GM12878 (cell line): ENCODE results near the gene DMXL1. TPM values are rescaled to one million over a fixed set of nuclear protein-coding genes. Genes with fewer than 3 reads are reported as not detected.

Experiments
- ATF7 ChIP-seq: fragments of 450-650 bp; IDR thresholded peaks from 2 replicates; pipeline ENCODE4 v1.6.1; 2016; ENCODE audit warnings: low read depth, mild to moderate bottlenecking
- CBX5 ChIP-seq: sonication (generic); IDR thresholded peaks from 2 replicates; pipeline ENCODE4 v1.6.1; 2016; ENCODE audit warnings: low read depth, moderate library complexity, mild to moderate bottlenecking, inconsistent platforms
- CTCF ChIP-seq, 3 experiments: IDR thresholded peaks in 2 of 3; conservative IDR thresholded peaks in 1 of 3; 2 replicates each; pipeline ENCODE4 v1.5.1; 2011; ENCODE audit warnings: low read depth in 3 of 3, low read length in 3 of 3, mild to moderate bottlenecking in 3 of 3, control low read depth in 2 of 3, moderate library complexity in 2 of 3, inconsistent platforms in 1 of 3, mixed read lengths in 1 of 3; ENCODE audit not compliant: control insufficient read depth in 2 of 3, insufficient read depth in 1 of 3; ENCODE audit errors: extremely low read depth in 1 of 3
- DPF2 ChIP-seq: fragments of 450-650 bp; IDR thresholded peaks from 2 replicates; pipeline ENCODE4 v1.6.1; 2017; ENCODE audit warnings: mild to moderate bottlenecking
- IRF5 ChIP-seq: fragments of 450-650 bp; IDR thresholded peaks from 2 replicates; pipeline ENCODE4 v1.6.1; 2017; ENCODE audit warnings: borderline replicate concordance
- JUND ChIP-seq: IDR thresholded peaks from 2 replicates; pipeline ENCODE4 v1.6.1; 2012; ENCODE audit warnings: low read depth, mild to moderate bottlenecking, low read length, improper control_type of control experiment, moderate library complexity
- MEF2A ChIP-seq: IDR thresholded peaks from 2 replicates; pipeline ENCODE4 v1.6.1; 2011; ENCODE audit warnings: low read depth, mild to moderate bottlenecking, low read length, moderate library complexity; ENCODE audit not compliant: insufficient read depth
- MXI1 ChIP-seq: fragments of 150-350 bp; IDR thresholded peaks from 2 replicates; pipeline ENCODE4 v1.6.1; 2011; ENCODE audit warnings: low read depth, mild to moderate bottlenecking, inconsistent platforms, low read length, improper control_type of control experiment
- MYB ChIP-seq: fragments of 150-350 bp; IDR thresholded peaks from 2 replicates; pipeline ENCODE4 v1.6.1; 2014; ENCODE audit warnings: mild to moderate bottlenecking, low read depth, low read length, borderline replicate concordance
- MYC ChIP-seq: IDR thresholded peaks from 2 replicates; pipeline ENCODE4 v1.6.1; 2011; ENCODE audit warnings: mild to moderate bottlenecking, low read length, moderate library complexity, inconsistent platforms; ENCODE audit not compliant: insufficient read depth, insufficient replicate concordance, insufficient read length, severe bottlenecking
- NBN ChIP-seq: fragments of 450-650 bp; IDR thresholded peaks from 2 replicates; pipeline ENCODE4 v1.6.1; 2016
- NFIC ChIP-seq: IDR thresholded peaks from 2 replicates; pipeline ENCODE4 v1.6.1; 2012; ENCODE audit warnings: low read depth, mild to moderate bottlenecking, inconsistent platforms, low read length, moderate library complexity
- PKNOX1 ChIP-seq: fragments of 450-650 bp; IDR thresholded peaks from 2 replicates; pipeline ENCODE4 v1.6.1; 2016; ENCODE audit warnings: mild to moderate bottlenecking
- RFX5 ChIP-seq: IDR thresholded peaks from 2 replicates; pipeline ENCODE4 v1.6.1; 2011; ENCODE audit warnings: low read depth, low read length, improper control_type of control experiment
- SREBF1 ChIP-seq: IDR thresholded peaks from 2 replicates; pipeline ENCODE4 v1.6.1; 2012; ENCODE audit warnings: mild to moderate bottlenecking, low read length
- SREBF2 ChIP-seq: IDR thresholded peaks from 2 replicates; pipeline ENCODE4 v1.6.1; 2012; ENCODE audit warnings: mild to moderate bottlenecking, low read length
- TAF1 ChIP-seq: IDR thresholded peaks from 2 replicates; pipeline ENCODE4 v1.6.1; 2011; ENCODE audit warnings: mild to moderate bottlenecking, low read depth, low read length, borderline replicate concordance
- TBL1XR1 ChIP-seq: IDR thresholded peaks from 2 replicates; pipeline ENCODE4 v1.6.1; 2012; ENCODE audit warnings: low read depth, low read length, improper control_type of control experiment
- TCF12 ChIP-seq: IDR thresholded peaks from 2 replicates; pipeline ENCODE4 v1.6.1; 2011; ENCODE audit warnings: low read depth, mild to moderate bottlenecking, low read length
- WRNIP1 ChIP-seq: IDR thresholded peaks from 2 replicates; pipeline ENCODE4 v1.6.1; 2011; ENCODE audit warnings: low read depth, low read length, improper control_type of control experiment, borderline replicate concordance
- ZNF24 ChIP-seq: fragments of 450-650 bp; IDR thresholded peaks from 2 replicates; pipeline ENCODE4 v1.6.1; 2017; ENCODE audit warnings: antibody characterized with exemption, mild to moderate bottlenecking
- ZNF592 ChIP-seq: fragments of 450-650 bp; IDR thresholded peaks from 2 replicates; pipeline ENCODE4 v1.6.1; 2017; ENCODE audit warnings: mild to moderate bottlenecking, moderate library complexity
- polyA plus RNA-seq, 11 experiments: library from polyadenylated mRNA; depleted of rRNA in 4 of 11; unstranded in 6 of 11; stranded (reverse) in 5 of 11; fragments of >200 nt; fragmentation: Nextera tagmentation in 4 of 11; fragmentation: Illumina TruSeq in 1 of 11; extraction: Ambion mirVana in 4 of 11; extraction: Trizol in 1 of 11; gene quantifications; 1 replicate in 1 of 11; 2 replicates in 10 of 11; pipeline versions ENCODE4 v1.2.1 to v1.2.3, GENCODE V29; 2011 to 2016; ENCODE audit warnings: inconsistent platforms in 2 of 11, missing spikeins in 2 of 11, low read depth in 1 of 11
- total RNA-seq, 4 experiments: library from RNA; depleted of rRNA in 3 of 4; stranded (reverse); fragments of >200 nt in 3 of 4; fragmentation: Illumina TruSeq in 1 of 4; extraction: Trizol in 1 of 4; gene quantifications; 2 replicates each; pipeline versions ENCODE4 v1.2.1 to v1.2.3, GENCODE V29; 2013 to 2021

The DMXL1 gene
- total and polyA plus RNA-seq, 10 of the 15 experiments (the other 5 are each of a cell fraction or from before 2014, with no cell fraction given): 9.1 to 67.7 (median 34.1) TPM

GRCh38 chr5:119031011-119031886 is 39.6 kb upstream of the DMXL1 start (continued):
- TF ChIP-seq SREBF1: no peak
- no peak for TF ChIP-seq CTCF (IDR thresholded peaks at IDR 0.05 in 2 of 3, conservative IDR thresholded peaks at IDR 0.05 in 1 of 3; ENCODE audit: control insufficient read depth in 2 of 3, extremely low read depth in 1 of 3, insufficient read depth in 1 of 3, low read depth in 3 of 3, low read length in 3 of 3)
- no peak for TF ChIP-seq TAF1
- TF ChIP-seq ATF7: peak; percentile 55
- no peak for TF ChIP-seq IRF5
- peak; percentile 95 for TF ChIP-seq NFIC
- no peak for TF ChIP-seq MYC
- peak; percentile 95 for TF ChIP-seq MEF2A
- TF ChIP-seq PKNOX1: no peak
- TF ChIP-seq ZNF24: 0 out of 2 replicates have a peak, but pooled peaks have one; percentile 40
- peak; percentile 60; the same call in 1 of the 2 replicates for TF ChIP-seq ZNF592
- peak; percentile 30; the same call in 1 of the 2 replicates for TF ChIP-seq MYB
- no peak for TF ChIP-seq SREBF2
- TF ChIP-seq TBL1XR1: peak; percentile 89; the same call in 1 of the 2 replicates
- TF ChIP-seq DPF2: 0 out of 2 replicates have a peak, but pooled peaks have one; percentile 17
- peak; percentile 65; the same call in 1 of the 2 replicates for TF ChIP-seq MXI1
- peak; percentile 86 for TF ChIP-seq CBX5
- TF ChIP-seq NBN: no peak
- peak; percentile 70 for TF ChIP-seq TCF12
- no peak for TF ChIP-seq RFX5
- TF ChIP-seq JUND: no peak
- no peak for TF ChIP-seq WRNIP1
